Panc1 (cell line): Measurements from ENCODE around the gene RBMX.

Source experiments
- POLR2AphosphoS5 ChIP-seq: IDR thresholded peaks from 2 replicates; pipeline ENCODE4 v1.6.1; 2012; ENCODE audit warnings: mild to moderate bottlenecking, low read depth, low read length, moderate library complexity
- SIN3A ChIP-seq: IDR thresholded peaks from 2 replicates; pipeline ENCODE4 v1.6.1; 2012; ENCODE audit warnings: low read depth, mild to moderate bottlenecking, low read length, moderate library complexity, borderline replicate concordance; ENCODE audit not compliant: insufficient read depth
- TF ChIP-seq, protein P1 (sequence below): fragments of 450-650 bp; IDR thresholded peaks from 2 replicates; pipeline ENCODE4 v1.5.1; 2017; ENCODE audit warnings: mild to moderate bottlenecking
- TF ChIP-seq, protein P2 (sequence below), 2 experiments: IDR thresholded peaks; 2 replicates each; pipeline ENCODE4 v1.6.1; 2011 to 2012; ENCODE audit warnings: low read depth in 2 of 2, control low read depth in 1 of 2, low read length in 1 of 2, mild to moderate bottlenecking in 1 of 2, moderate library complexity in 1 of 2; ENCODE audit not compliant: insufficient read depth in 1 of 2

DNA sequence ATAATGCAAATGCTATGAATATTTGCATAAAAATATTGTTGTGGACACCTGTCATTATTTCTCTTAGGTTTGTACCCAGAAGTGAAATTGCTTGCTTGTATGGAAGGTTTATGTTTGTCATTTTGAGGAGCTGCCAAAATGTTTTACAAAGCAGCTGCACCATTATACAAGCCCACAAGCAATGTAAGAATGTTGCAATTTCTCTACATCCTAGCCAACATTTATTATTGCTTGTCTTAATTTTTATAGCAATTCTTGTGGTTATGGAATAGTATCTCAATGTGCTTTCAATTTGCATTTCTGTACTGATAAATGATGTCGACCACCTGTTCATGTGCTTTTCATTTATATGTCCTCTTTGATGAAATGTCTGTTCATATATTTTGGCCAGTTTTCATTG, 18.7 kb upstream of the RBMX start:
- TF ChIP-seq, protein P1, sequence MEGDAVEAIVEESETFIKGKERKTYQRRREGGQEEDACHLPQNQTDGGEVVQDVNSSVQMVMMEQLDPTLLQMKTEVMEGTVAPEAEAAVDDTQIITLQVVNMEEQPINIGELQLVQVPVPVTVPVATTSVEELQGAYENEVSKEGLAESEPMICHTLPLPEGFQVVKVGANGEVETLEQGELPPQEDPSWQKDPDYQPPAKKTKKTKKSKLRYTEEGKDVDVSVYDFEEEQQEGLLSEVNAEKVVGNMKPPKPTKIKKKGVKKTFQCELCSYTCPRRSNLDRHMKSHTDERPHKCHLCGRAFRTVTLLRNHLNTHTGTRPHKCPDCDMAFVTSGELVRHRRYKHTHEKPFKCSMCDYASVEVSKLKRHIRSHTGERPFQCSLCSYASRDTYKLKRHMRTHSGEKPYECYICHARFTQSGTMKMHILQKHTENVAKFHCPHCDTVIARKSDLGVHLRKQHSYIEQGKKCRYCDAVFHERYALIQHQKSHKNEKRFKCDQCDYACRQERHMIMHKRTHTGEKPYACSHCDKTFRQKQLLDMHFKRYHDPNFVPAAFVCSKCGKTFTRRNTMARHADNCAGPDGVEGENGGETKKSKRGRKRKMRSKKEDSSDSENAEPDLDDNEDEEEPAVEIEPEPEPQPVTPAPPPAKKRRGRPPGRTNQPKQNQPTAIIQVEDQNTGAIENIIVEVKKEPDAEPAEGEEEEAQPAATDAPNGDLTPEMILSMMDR = no peak
- TF ChIP-seq POLR2AphosphoS5 = no peak
- TF ChIP-seq SIN3A = no peak
- TF ChIP-seq, protein P2, sequence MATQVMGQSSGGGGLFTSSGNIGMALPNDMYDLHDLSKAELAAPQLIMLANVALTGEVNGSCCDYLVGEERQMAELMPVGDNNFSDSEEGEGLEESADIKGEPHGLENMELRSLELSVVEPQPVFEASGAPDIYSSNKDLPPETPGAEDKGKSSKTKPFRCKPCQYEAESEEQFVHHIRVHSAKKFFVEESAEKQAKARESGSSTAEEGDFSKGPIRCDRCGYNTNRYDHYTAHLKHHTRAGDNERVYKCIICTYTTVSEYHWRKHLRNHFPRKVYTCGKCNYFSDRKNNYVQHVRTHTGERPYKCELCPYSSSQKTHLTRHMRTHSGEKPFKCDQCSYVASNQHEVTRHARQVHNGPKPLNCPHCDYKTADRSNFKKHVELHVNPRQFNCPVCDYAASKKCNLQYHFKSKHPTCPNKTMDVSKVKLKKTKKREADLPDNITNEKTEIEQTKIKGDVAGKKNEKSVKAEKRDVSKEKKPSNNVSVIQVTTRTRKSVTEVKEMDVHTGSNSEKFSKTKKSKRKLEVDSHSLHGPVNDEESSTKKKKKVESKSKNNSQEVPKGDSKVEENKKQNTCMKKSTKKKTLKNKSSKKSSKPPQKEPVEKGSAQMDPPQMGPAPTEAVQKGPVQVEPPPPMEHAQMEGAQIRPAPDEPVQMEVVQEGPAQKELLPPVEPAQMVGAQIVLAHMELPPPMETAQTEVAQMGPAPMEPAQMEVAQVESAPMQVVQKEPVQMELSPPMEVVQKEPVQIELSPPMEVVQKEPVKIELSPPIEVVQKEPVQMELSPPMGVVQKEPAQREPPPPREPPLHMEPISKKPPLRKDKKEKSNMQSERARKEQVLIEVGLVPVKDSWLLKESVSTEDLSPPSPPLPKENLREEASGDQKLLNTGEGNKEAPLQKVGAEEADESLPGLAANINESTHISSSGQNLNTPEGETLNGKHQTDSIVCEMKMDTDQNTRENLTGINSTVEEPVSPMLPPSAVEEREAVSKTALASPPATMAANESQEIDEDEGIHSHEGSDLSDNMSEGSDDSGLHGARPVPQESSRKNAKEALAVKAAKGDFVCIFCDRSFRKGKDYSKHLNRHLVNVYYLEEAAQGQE (IDR thresholded peaks at IDR 0.05; ENCODE audit: insufficient read depth in 1 of 2, low read depth in 2 of 2, low read length in 1 of 2) = no peak
